Ishikawa (cell line): ENCODE measurements around the gene ACSS1.

ENCODE experiments used
- EGR1 ChIP-seq: IDR thresholded peaks from 2 replicates; pipeline ENCODE4 v1.6.1; 2012
- RAD21 ChIP-seq: IDR thresholded peaks from 2 replicates; pipeline ENCODE4 v1.6.1; 2012; ENCODE audit warnings: low read depth
- TCF12 ChIP-seq: IDR thresholded peaks from 2 replicates; pipeline ENCODE4 v1.6.1; 2012; ENCODE audit warnings: low read depth
- YY1 ChIP-seq: IDR thresholded peaks from 2 replicates; pipeline ENCODE4 v1.6.1; 2012; ENCODE audit warnings: low read depth

DNA sequence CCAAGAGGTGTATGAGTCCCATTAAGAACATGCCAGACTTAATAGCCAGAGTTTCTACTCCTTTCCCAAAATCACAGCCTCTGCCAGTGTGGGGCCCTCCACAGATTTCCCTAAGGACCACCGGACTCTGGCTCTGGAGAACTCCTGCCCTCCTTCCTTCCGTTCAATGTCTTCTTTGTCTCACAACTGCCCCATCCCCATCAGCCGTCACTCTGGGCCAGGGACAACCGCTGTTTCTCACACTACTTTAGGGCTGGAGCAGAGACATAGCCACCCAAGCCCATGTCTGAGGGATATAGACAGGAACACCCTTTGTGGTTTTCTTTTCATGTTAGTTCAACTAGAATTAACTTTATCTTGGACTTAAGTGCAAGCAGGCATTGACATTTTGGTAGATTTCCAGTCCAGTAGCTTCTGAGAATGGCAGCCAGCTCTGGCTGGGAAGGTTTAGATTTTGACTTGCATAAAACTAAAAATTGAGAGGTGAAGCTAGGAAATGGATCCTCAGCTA, 6.7 kb upstream of the ACSS1 start:
- TF ChIP-seq YY1: no peak
- TF ChIP-seq EGR1: no peak
- TF ChIP-seq RAD21: no peak
- TF ChIP-seq TCF12: no peak
